ENCODE measurements around the gene DEPDC5. TPM values are rescaled to one million over a fixed set of nuclear protein-coding genes. Genes with fewer than 3 reads are reported as not detected.

The DEPDC5 gene
- total RNA-seq, 2 donors from 2014 or later = 31.9 to 43.2 TPM

- no peak overlapping the region for H3K9ac ChIP-seq (ENCODE audit: extremely low read depth, low read length, poor library complexity, severe bottlenecking)
- WGBS, 2 experiments (ENCODE audit: insufficient coverage in 1 of 2, insufficient read length in 1 of 2) = 90 to 100% methylated on average over 2 of the region's 2 CpGs
- no peak for TF ChIP-seq CTCF (conservative IDR thresholded peaks at IDR 0.05)
- H3K4me1 ChIP-seq (ENCODE audit: control insufficient read depth, insufficient read depth, low read length) = no peaks in the 10 kb centered on the region
- no peak for DNase-seq
- no peak overlapping the region for H3K4me3 ChIP-seq (ENCODE audit: low read length)
- Mint-ChIP-seq H3K4me1 (peaks cover 3% of the 10 kb centered on the region), H3K27ac (no peak overlapping the region), H3K27me3 (ENCODE audit: insufficient read depth) (no peaks in the 10 kb centered on the region), H3K9me3 (no peaks in the 10 kb centered on the region), H3K36me3 (ENCODE audit: low read depth) (peaks cover 39% of the 10 kb centered on the region), H3K4me3 (no peak overlapping the region)
- H3K9me3 ChIP-seq (ENCODE audit: control insufficient read depth, low read length) = no peaks in the 10 kb centered on the region
- peaks cover 44% of the 10 kb centered on the region for H3K36me3 ChIP-seq (ENCODE audit: control insufficient read depth, insufficient read depth, low read length)
- no peaks in the 10 kb centered on the region for H3K27me3 ChIP-seq (ENCODE audit: control insufficient read depth, insufficient read depth, low read length, poor library complexity, severe bottlenecking)
- H3K27ac ChIP-seq (ENCODE audit: low read depth, low read length) = no peak overlapping the region
Observed at GRCh38 chr22:31732089-31732829, 21.6 kb upstream of the DEPDC5 start.

GRCh38 chr22:31733580-31734079 lies 20.2 kb upstream of the DEPDC5 start:
- Mint-ChIP-seq H3K27me3 (ENCODE audit: insufficient read depth) (no peaks in the 10 kb centered on the region), H3K4me3 (no peak overlapping the region)

GRCh38 chr22:31734512-31734911 lies 19.3 kb upstream of the DEPDC5 start:
- Histone ChIP-seq H3K9ac (ENCODE audit: extremely low read depth, low read length, poor library complexity, severe bottlenecking) (no peak overlapping the region), H3K27ac (ENCODE audit: low read depth, low read length) (no peak overlapping the region), H3K36me3 (ENCODE audit: control insufficient read depth, insufficient read depth, low read length) (peaks cover 60% of the 10 kb centered on the region), H3K4me3 (ENCODE audit: low read length) (no peak overlapping the region), H3K9me3 (ENCODE audit: control insufficient read depth, low read length) (no peaks in the 10 kb centered on the region), H3K27me3 (ENCODE audit: control insufficient read depth, insufficient read depth, low read length, poor library complexity, severe bottlenecking) (no peaks in the 10 kb centered on the region), H3K4me1 (ENCODE audit: control insufficient read depth, insufficient read depth, low read length) (no peaks in the 10 kb centered on the region)
- H3K27ac Mint-ChIP-seq = no peak overlapping the region
- H3K36me3 Mint-ChIP-seq (ENCODE audit: low read depth) = peaks cover 47% of the 10 kb centered on the region
- no peaks in the 10 kb centered on the region for H3K27me3 Mint-ChIP-seq (ENCODE audit: insufficient read depth)
- 100% methylated on average over 1 of the region's 1 CpG; no CpG with 5 or more reads in 1 of the 2 experiments for WGBS, 2 experiments (ENCODE audit: insufficient coverage in 1 of 2, insufficient read length in 1 of 2)
- H3K4me3 Mint-ChIP-seq = no peak overlapping the region
- no peak for DNase-seq
- H3K4me1 Mint-ChIP-seq = peaks cover 7% of the 10 kb centered on the region
- H3K9me3 Mint-ChIP-seq = no peaks in the 10 kb centered on the region
- TF ChIP-seq CTCF (conservative IDR thresholded peaks at IDR 0.05) = no peak

More at GRCh38 chr22:31733580-31734079, 20.2 kb upstream of the DEPDC5 start:
- Histone ChIP-seq H3K27me3 (ENCODE audit: control insufficient read depth, insufficient read depth, low read length, poor library complexity, severe bottlenecking) (no peaks in the 10 kb centered on the region), H3K27ac (ENCODE audit: low read depth, low read length) (no peak overlapping the region), H3K9me3 (ENCODE audit: control insufficient read depth, low read length) (no peaks in the 10 kb centered on the region), H3K4me1 (ENCODE audit: control insufficient read depth, insufficient read depth, low read length) (no peaks in the 10 kb centered on the region), H3K4me3 (ENCODE audit: low read length) (no peak overlapping the region), H3K36me3 (ENCODE audit: control insufficient read depth, insufficient read depth, low read length) (peaks cover 51% of the 10 kb centered on the region), H3K9ac (ENCODE audit: extremely low read depth, low read length, poor library complexity, severe bottlenecking) (no peak overlapping the region)
- no peak for DNase-seq
- H3K36me3 Mint-ChIP-seq (ENCODE audit: low read depth) = peaks cover 44% of the 10 kb centered on the region
- H3K9me3 Mint-ChIP-seq = no peaks in the 10 kb centered on the region
- TF ChIP-seq CTCF (conservative IDR thresholded peaks at IDR 0.05) = no peak
- peaks cover 3% of the 10 kb centered on the region for H3K4me1 Mint-ChIP-seq
- WGBS, 2 experiments (ENCODE audit: insufficient coverage in 1 of 2, insufficient read length in 1 of 2) = 92 to 95% methylated on average over 7 of the region's 7 CpGs
- peak overlapping the region; percentile 12 for H3K27ac Mint-ChIP-seq
